Endothelial cell of umbilical vein (primary cell): ENCODE data around the gene EHD3. TPM values are rescaled to one million over a fixed set of nuclear protein-coding genes. Genes with fewer than 3 reads are reported as not detected.

Experiments
- BruUV-seq: library from RNA; stranded (reverse); fragments of 400-500 nt; replicated peaks from 2 replicates; lab custom pipeline; 2021; lab: Mats Ljungman, UMichigan
- CTCF ChIA-PET: fragments of 300-600, 350-600 bp; sonication (Branson Sonifier 250); formaldehyde crosslinking; loops from one replicate; lab custom pipeline; 2021; ENCODE audit warnings: antibody characterized with exemption, inconsistent platforms; lab: Charles Lee
- POLR2A ChIA-PET: fragments of 300-600, 350-600 bp; sonication (Branson Sonifier 250); formaldehyde crosslinking; loops from one replicate; lab custom pipeline; 2021; ENCODE audit warnings: antibody characterized with exemption, inconsistent platforms; lab: Charles Lee
- DNase-seq: peaks from one replicate; pipeline ENCODE4 v3.0.0-alpha.2; 2011; ENCODE audit warnings: low read depth, low spot score
- FAIRE-seq: peaks from 2 replicates; lab custom pipeline; 2011; peaks lifted over from hg19 to GRCh38; lab: Jason Lieb, UNC
- H2AFZ ChIP-seq: 2 replicates; pipeline ENCODE4 v1.6.0; 2012; ENCODE audit warnings: low read depth, low read length, control low read depth, inconsistent platforms
- H3K27ac ChIP-seq: 2 replicates; pipeline ENCODE4 v1.5.1; 2011; ENCODE audit warnings: low read depth, mild to moderate bottlenecking, control low read depth, low read length, moderate library complexity; ENCODE audit not compliant: insufficient read depth
- H3K27me3 ChIP-seq, 2 experiments: 2 replicates each; pipeline versions ENCODE4 v1.6.0 to v1.6.1; 2011; ENCODE audit warnings: low read length in 2 of 2, mixed read lengths in 1 of 2; ENCODE audit not compliant: control insufficient read depth in 2 of 2, insufficient read depth in 2 of 2
- H3K36me3 ChIP-seq, 2 experiments: 2 replicates in 1 of 2; 3 replicates in 1 of 2; pipeline ENCODE4 v1.5.1; 2011; ENCODE audit warnings: low read length in 2 of 2, mild to moderate bottlenecking in 1 of 2, moderate library complexity in 1 of 2; ENCODE audit not compliant: control insufficient read depth in 2 of 2, insufficient read depth in 2 of 2; ENCODE audit errors: extremely low read depth in 1 of 2
- H3K4me1 ChIP-seq: 3 replicates; pipeline ENCODE4 v1.5.1; 2011; ENCODE audit warnings: mild to moderate bottlenecking, low read length; ENCODE audit not compliant: control insufficient read depth, insufficient read depth; ENCODE audit errors: extremely low read depth
- H3K4me2 ChIP-seq: 2 replicates; pipeline ENCODE4 v1.6.1; 2011; ENCODE audit warnings: low read length, control low read depth, mixed read lengths; ENCODE audit not compliant: insufficient read depth
- H3K4me3 ChIP-seq, 3 experiments: fragments of 200-600 bp in 1 of 3; sonication (generic), shearing (Covaris generic) in 1 of 3; replicated peaks in 1 of 3; 2 replicates each; pipeline ENCODE4 v1.5.1; 2011 to 2016; ENCODE audit warnings: control low read depth in 3 of 3, low read length in 3 of 3, mild to moderate bottlenecking in 2 of 3, inconsistent platforms in 1 of 3, low read depth in 1 of 3, moderate library complexity in 1 of 3; ENCODE audit not compliant: insufficient read depth in 1 of 3
- H3K79me2 ChIP-seq: 2 replicates; pipeline ENCODE4 v1.6.0; 2012; ENCODE audit warnings: low read length, inconsistent platforms; ENCODE audit not compliant: control insufficient read depth, insufficient read depth
- H3K9ac ChIP-seq: replicated peaks from 2 replicates; pipeline ENCODE3; 2011; ENCODE audit warnings: low read length, control low read depth; ENCODE audit not compliant: insufficient read depth; ENCODE audit errors: extremely low read depth
- H3K9me1 ChIP-seq: replicated peaks from 3 replicates; pipeline ENCODE4 v1.6.0; 2011; ENCODE audit warnings: mild to moderate bottlenecking, low read length; ENCODE audit not compliant: control insufficient read depth, insufficient read depth; ENCODE audit errors: extremely low read depth
- H3K9me3 ChIP-seq: replicated peaks from 2 replicates; pipeline ENCODE4 v1.5.1; 2012; ENCODE audit warnings: low read length, inconsistent platforms; ENCODE audit not compliant: control insufficient read depth, insufficient read depth
- H4K20me1 ChIP-seq: replicated peaks from 2 replicates; pipeline ENCODE3; 2011; ENCODE audit warnings: mild to moderate bottlenecking, low read length; ENCODE audit not compliant: control insufficient read depth, insufficient read depth; ENCODE audit errors: extremely low read depth
- CTCF ChIP-seq, 2 donors: IDR thresholded peaks; 1 replicate in 1 of 2; 2 replicates in 1 of 2; pipeline ENCODE4 v1.5.1; 2011; ENCODE audit warnings: low read length in 2 of 2, mild to moderate bottlenecking in 2 of 2, moderate library complexity in 2 of 2, control low read depth in 1 of 2, inconsistent platforms in 1 of 2, low read depth in 1 of 2; ENCODE audit not compliant: insufficient read depth in 1 of 2; ENCODE audit errors: extremely low read depth in 1 of 2
- EZH2 ChIP-seq: IDR thresholded peaks from 2 replicates; pipeline ENCODE4 v1.6.1; 2012; ENCODE audit warnings: borderline replicate concordance, low read depth, mild to moderate bottlenecking, moderate library complexity, low read length, inconsistent platforms; ENCODE audit not compliant: severe bottlenecking
- FOS ChIP-seq: IDR thresholded peaks from 2 replicates; pipeline ENCODE4 v1.6.1; 2011; ENCODE audit warnings: mild to moderate bottlenecking, low read length, moderate library complexity, borderline replicate concordance; ENCODE audit not compliant: insufficient read depth
- GATA2 ChIP-seq: IDR thresholded peaks from 2 replicates; pipeline ENCODE4 v1.7.0; 2011; ENCODE audit warnings: low read depth, mild to moderate bottlenecking, moderate library complexity, mixed read lengths, low read length; ENCODE audit not compliant: insufficient read length, insufficient read depth
- JUN ChIP-seq: IDR thresholded peaks from 2 replicates; pipeline ENCODE4 v1.6.1; 2011; ENCODE audit warnings: borderline replicate concordance, low read depth; ENCODE audit not compliant: insufficient read length, insufficient read depth
- MAX ChIP-seq: IDR thresholded peaks from 2 replicates; pipeline ENCODE4 v1.6.1; 2011; ENCODE audit not compliant: insufficient read depth, insufficient read length
- MYC ChIP-seq: IDR thresholded peaks from one replicate; pipeline ENCODE4 v1.6.1; 2011; ENCODE audit warnings: mild to moderate bottlenecking, low read depth, low read length
- POLR2A ChIP-seq: IDR thresholded peaks from 2 replicates; pipeline ENCODE4 v1.6.1; 2012; ENCODE audit warnings: low read depth, mild to moderate bottlenecking, control low read depth, low read length
- POLR2AphosphoS5 ChIP-seq: IDR thresholded peaks from 2 replicates; pipeline ENCODE4 v1.6.1; 2012; ENCODE audit warnings: low read depth, mild to moderate bottlenecking, control low read depth, low read length, moderate library complexity; ENCODE audit not compliant: insufficient read depth
- dilution Hi-C: fragments of 300-500 bp; cut with MboI; formaldehyde crosslinking; loops from one replicate; pipeline ENCODE4 v1.15.0; 2019; ENCODE audit warnings: low sequenced_read_pairs; ENCODE audit not compliant: extremely low pct_ligation_motif_present
- intact Hi-C: fragments of 100-400 bp; cut with micrococcal nuclease; formaldehyde crosslinking; loops from one replicate; pipeline ENCODE4 v1.10.0; 2022
- polyA plus RNA-seq, 4 experiments: library from polyadenylated mRNA; depleted of rRNA in 3 of 4; stranded (reverse) in 3 of 4; unstranded in 1 of 4; fragments of >200 nt; gene quantifications; 2 replicates each; pipeline versions ENCODE4 v1.2.1 to v1.2.3, GENCODE V29; 2011 to 2012; ENCODE audit warnings: missing spikeins in 1 of 4
- total RNA-seq: library from RNA; stranded (reverse); gene quantifications from 2 replicates; pipeline ENCODE4 v1.2.3, GENCODE V29; 2021

EHD3 gene
- total and polyA plus RNA-seq, 2 donors (not counting 3 experiments of a cell fraction or from before 2014, with no cell fraction given) = 6.5 to 12.1 TPM

GRCh38 chr2:31213601-31214443, 20.1 kb upstream of the EHD3 start:
- TF ChIP-seq GATA2 = no peak
- TF ChIP-seq POLR2AphosphoS5 = no peak
- no peak for TF ChIP-seq FOS
- TF ChIP-seq MAX = no peak
- no peak for TF ChIP-seq POLR2A
- TF ChIP-seq EZH2 = no peak
- no peak for TF ChIP-seq CTCF (IDR thresholded peaks at IDR 0.05; ENCODE audit: extremely low read depth in 1 of 2, insufficient read depth in 1 of 2, low read depth in 1 of 2, low read length in 2 of 2)
- TF ChIP-seq JUN = no peak
- TF ChIP-seq MYC = no peak
- H4K20me1 ChIP-seq = no peaks in the 10 kb centered on the region
- no peak overlapping the region for H3K4me3 ChIP-seq
- intact Hi-C loops = no loop called here
- no peaks in the 10 kb centered on the region for H3K9me3 ChIP-seq
- dilution Hi-C loops = no loop called here
- no TSS peak for BruUV-seq
- H3K9ac ChIP-seq = no peak overlapping the region
- no peaks in the 10 kb centered on the region for H3K9me1 ChIP-seq
- H3K4me1 ChIP-seq = no peaks in the 10 kb centered on the region
- H2AFZ ChIP-seq = no peak overlapping the region
- ChIA-PET CTCF (no interaction called here), POLR2A (no interaction called here)
- H3K27me3 ChIP-seq = no peaks in the 10 kb centered on the region
- no peaks in the 10 kb centered on the region for H3K36me3 ChIP-seq
- DNase-seq (no peak), FAIRE-seq (no peak)
- no peak overlapping the region for H3K4me2 ChIP-seq
- no peak overlapping the region for H3K27ac ChIP-seq
- no peaks in the 10 kb centered on the region for H3K79me2 ChIP-seq
